GM19099 (cell line): ENCODE results near the gene PKMYT1.

ENCODE experiments used
- POLR2A ChIP-seq: IDR thresholded peaks from 3 replicates; pipeline ENCODE4 v1.6.1; 2011; ENCODE audit warnings: low read depth; ENCODE audit not compliant: insufficient read length; ENCODE audit errors: extremely low read depth

Gene PKMYT1

GRCh38 chr16:3022208-3022683 is 42.0 kb upstream of the PKMYT1 start:
- no peak for TF ChIP-seq POLR2A

- no peak for TF ChIP-seq POLR2A
Observed at GRCh38 chr16:3021449-3022207, 41.4 kb upstream of the PKMYT1 start.

- TF ChIP-seq POLR2A = no peak
Observed at GRCh38 chr16:3020604-3021448, 40.6 kb upstream of the PKMYT1 start.

- TF ChIP-seq POLR2A = peak; percentile 81
Observed at GRCh38 chr16:3020247-3020603, 40.0 kb upstream of the PKMYT1 start, which contains the start of gene TNFRSF12A. TNFRSF12A (plus strand) TSS chr16:3020368; CDS start chr16:3020398, 30 bp downstream.

GRCh38 chr16:3019594-3020246 is 39.5 kb upstream of the PKMYT1 start:
- no peak for TF ChIP-seq POLR2A

GRCh38 chr16:3017794-3018506 is 37.7 kb upstream of the PKMYT1 start, which contains the start of gene CLDN6:
CLDN6 (minus strand) TSS chr16:3018183; CDS start chr16:3016021, 2,162 bp downstream.
- no peak for TF ChIP-seq POLR2A

GRCh38 chr16:3017344-3017743 is 37.1 kb upstream of the PKMYT1 start:
- no peak for TF ChIP-seq POLR2A

GRCh38 chr16:3015865-3016521 is 35.7 kb upstream of the PKMYT1 start:
- no peak for TF ChIP-seq POLR2A

- no peak for TF ChIP-seq POLR2A
Observed at GRCh38 chr16:3014971-3015370, 34.7 kb upstream of the PKMYT1 start.

- no peak for TF ChIP-seq POLR2A
Observed at GRCh38 chr16:3013998-3014690, 33.9 kb upstream of the PKMYT1 start.

- TF ChIP-seq POLR2A = no peak
Observed at GRCh38 chr16:3013491-3013951, 33.3 kb upstream of the PKMYT1 start.

- TF ChIP-seq POLR2A = no peak
Observed at GRCh38 chr16:3012828-3013420, 32.7 kb upstream of the PKMYT1 start, which contains the start of gene CLDN9. CLDN9 (plus strand) TSS chr16:3012923; CDS start chr16:3013363, 440 bp downstream.

GRCh38 chr16:3012246-3012645 is 32.0 kb upstream of the PKMYT1 start:
- TF ChIP-seq POLR2A = no peak
